IMR-90 (cell line): Measurements from ENCODE around the gene NUP98. TPM values are rescaled to one million over a fixed set of nuclear protein-coding genes. Genes with fewer than 3 reads are reported as not detected.

Source experiments
- ATAC-seq: fragments of 200-7000 bp; cut with Tn5 transposase; 2 replicates; pipeline ENCODE4 v1.9.1; 2020; ENCODE audit warnings: low read depth, mild to moderate bottlenecking, moderate library complexity
- BruUV-seq: library from RNA; stranded (reverse); fragments of 400-500 nt; replicated peaks from 2 replicates; lab custom pipeline; 2021; lab: Mats Ljungman, UMichigan
- CTCF ChIA-PET: fragments of 300-600 bp; formaldehyde crosslinking; extraction: SDS; loops from one replicate; lab custom pipeline; 2021; ENCODE audit warnings: antibody characterized with exemption; lab: Yijun Ruan, JAX
- POLR2A ChIA-PET: fragments of 300-600 bp; sonication (Branson Sonifier 250); formaldehyde crosslinking; loops from one replicate; lab custom pipeline; 2022; ENCODE audit warnings: antibody characterized with exemption; ENCODE audit not compliant: unreplicated experiment; lab: Charles Lee
- DNase-seq: peaks from one replicate; pipeline ENCODE4 v3.0.0; 2013
- H2AFZ ChIP-seq: replicated peaks from 2 replicates; pipeline ENCODE3; 2013; ENCODE audit warnings: low read length, mild to moderate bottlenecking; ENCODE audit not compliant: poor library complexity
- H2AK5ac ChIP-seq: 2 replicates; pipeline ENCODE4 v1.6.1; 2013; ENCODE audit warnings: low read depth, low read length, inconsistent platforms
- H2AK9ac ChIP-seq: replicated peaks from 2 replicates; pipeline ENCODE3; 2013; ENCODE audit warnings: mild to moderate bottlenecking, low read depth, low read length, moderate library complexity; ENCODE audit not compliant: poor library complexity
- H2BK120ac ChIP-seq: 2 replicates; pipeline ENCODE4 v1.6.1; 2013; ENCODE audit warnings: low read depth, low read length, inconsistent platforms
- H2BK15ac ChIP-seq: 3 replicates; pipeline ENCODE4 v1.6.1; 2013; ENCODE audit warnings: low read depth, low read length, inconsistent platforms
- H2BK20ac ChIP-seq: 2 replicates; pipeline ENCODE4 v1.6.1; 2013; ENCODE audit warnings: low read depth, mild to moderate bottlenecking, inconsistent platforms, low read length, moderate library complexity
- H2BK5ac ChIP-seq: 2 replicates; pipeline ENCODE4 v1.6.1; 2013; ENCODE audit warnings: mild to moderate bottlenecking, low read depth, low read length, inconsistent platforms; ENCODE audit not compliant: poor library complexity, severe bottlenecking
- H3K14ac ChIP-seq: replicated peaks from 2 replicates; pipeline ENCODE4 v1.6.1; 2013; ENCODE audit warnings: low read depth, low read length, inconsistent platforms
- H3K18ac ChIP-seq: 2 replicates; pipeline ENCODE4 v1.6.1; 2013; ENCODE audit warnings: low read depth, low read length, control low read depth
- H3K23ac ChIP-seq: 2 replicates; pipeline ENCODE4 v1.6.1; 2013; ENCODE audit warnings: low read depth, low read length, inconsistent platforms
- H3K27ac ChIP-seq: 2 replicates; pipeline ENCODE4 v1.5.1; 2013; ENCODE audit warnings: mild to moderate bottlenecking, control low read depth, low read length; ENCODE audit not compliant: insufficient read depth
- H3K27me3 ChIP-seq: 2 replicates; pipeline ENCODE4 v1.6.1; 2013; ENCODE audit warnings: low read length; ENCODE audit not compliant: control insufficient read depth, insufficient read depth
- H3K36me3 ChIP-seq: 2 replicates; pipeline ENCODE4 v1.6.1; 2013; ENCODE audit warnings: low read length, mixed read lengths; ENCODE audit not compliant: control insufficient read depth, insufficient read depth
- H3K4ac ChIP-seq: 2 replicates; pipeline ENCODE4 v1.6.1; 2013; ENCODE audit warnings: low read depth, low read length, inconsistent platforms
- H3K4me1 ChIP-seq: 2 replicates; pipeline ENCODE4 v1.6.1; 2013; ENCODE audit warnings: low read length, mixed read lengths; ENCODE audit not compliant: control insufficient read depth, insufficient read depth
- H3K4me2 ChIP-seq: 2 replicates; pipeline ENCODE4 v1.6.1; 2013; ENCODE audit warnings: low read depth, mild to moderate bottlenecking, control low read depth, low read length, moderate library complexity
- H3K4me3 ChIP-seq: 2 replicates; pipeline ENCODE4 v1.5.1; 2013; ENCODE audit warnings: low read depth, mild to moderate bottlenecking, control low read depth, low read length, moderate library complexity; ENCODE audit not compliant: insufficient read depth
- H3K56ac ChIP-seq: 2 replicates; pipeline ENCODE4 v1.6.1; 2013; ENCODE audit warnings: low read length, inconsistent platforms; ENCODE audit not compliant: insufficient read depth; ENCODE audit errors: extremely low read depth
- H3K79me1 ChIP-seq, 2 experiments: 2 replicates each; pipeline ENCODE4 v1.6.1; 2013; ENCODE audit warnings: low read length in 2 of 2, inconsistent platforms in 1 of 2, low read depth in 1 of 2
- H3K9ac ChIP-seq: 2 replicates; pipeline ENCODE4 v1.6.1; 2013; ENCODE audit warnings: low read depth, low read length, control low read depth
- H3K9me1 ChIP-seq: 2 replicates; pipeline ENCODE4 v1.6.1; 2013; ENCODE audit warnings: low read length, inconsistent platforms; ENCODE audit not compliant: insufficient read depth
- H3K9me3 ChIP-seq: 2 replicates; pipeline ENCODE4 v1.6.1; 2013; ENCODE audit warnings: low read length; ENCODE audit not compliant: control insufficient read depth, insufficient read depth
- H4K20me1 ChIP-seq: 2 replicates; pipeline ENCODE4 v1.6.1; 2013; ENCODE audit warnings: low read length, inconsistent platforms; ENCODE audit not compliant: insufficient read depth
- H4K5ac ChIP-seq: 2 replicates; pipeline ENCODE4 v1.6.1; 2013; ENCODE audit warnings: mild to moderate bottlenecking, low read depth, low read length, control low read depth
- H4K8ac ChIP-seq, 2 experiments: 2 replicates each; pipeline ENCODE4 v1.6.1; 2013; ENCODE audit warnings: low read depth in 2 of 2, low read length in 2 of 2, control low read depth in 1 of 2, inconsistent platforms in 1 of 2
- H4K91ac ChIP-seq: 2 replicates; pipeline ENCODE4 v1.6.1; 2013; ENCODE audit warnings: low read depth, low read length, inconsistent platforms; ENCODE audit not compliant: insufficient read depth
- CEBPB ChIP-seq: IDR thresholded peaks from 2 replicates; pipeline ENCODE4 v1.6.1; 2012; ENCODE audit warnings: low read depth, low read length, improper control_type of control experiment
- CHD1 ChIP-seq: IDR thresholded peaks from 2 replicates; pipeline ENCODE4 v1.6.1; 2012; ENCODE audit warnings: low read depth, low read length, improper control_type of control experiment
- CTCF ChIP-seq: conservative IDR thresholded peaks from 2 replicates; pipeline ENCODE4 v1.5.1; 2012; ENCODE audit warnings: mild to moderate bottlenecking, low read depth, low read length, improper control_type of control experiment
- ELK1 ChIP-seq: fragments of 150-350 bp; IDR thresholded peaks from 2 replicates; pipeline ENCODE4 v1.6.1; 2016; ENCODE audit warnings: low read depth, mild to moderate bottlenecking, low read length, moderate library complexity, borderline replicate concordance
- FOS ChIP-seq: fragments of 150-350 bp; IDR thresholded peaks from 2 replicates; pipeline ENCODE4 v1.6.1; 2016; ENCODE audit warnings: low read depth, low read length
- MAFK ChIP-seq: IDR thresholded peaks from 2 replicates; pipeline ENCODE4 v1.6.1; 2012; ENCODE audit warnings: low read depth, low read length, improper control_type of control experiment
- MAZ ChIP-seq: IDR thresholded peaks from 2 replicates; pipeline ENCODE4 v1.6.1; 2012; ENCODE audit warnings: low read depth, mild to moderate bottlenecking, low read length, improper control_type of control experiment, moderate library complexity, borderline replicate concordance
- POLR2A ChIP-seq: IDR thresholded peaks from 2 replicates; pipeline ENCODE4 v1.6.1; 2012; ENCODE audit warnings: mild to moderate bottlenecking, low read depth, low read length
- RCOR1 ChIP-seq: IDR thresholded peaks from 2 replicates; pipeline ENCODE4 v1.6.1; 2012; ENCODE audit warnings: mild to moderate bottlenecking, low read length, improper control_type of control experiment; ENCODE audit not compliant: insufficient replicate concordance
- RFX5 ChIP-seq: IDR thresholded peaks from 2 replicates; pipeline ENCODE4 v1.8.0; 2012; ENCODE audit warnings: low read depth, mild to moderate bottlenecking, low read length, moderate library complexity
- SMC3 ChIP-seq: fragments of 150-350 bp; IDR thresholded peaks from 2 replicates; pipeline ENCODE4 v1.6.1; 2016; ENCODE audit warnings: low read depth, mild to moderate bottlenecking, antibody characterized with exemption, low read length, moderate library complexity
- WGBS, 2 experiments: methylation state at CpG; one replicate each; pipeline versions ENCODE4 v1.1.5 to v1.1.7; 2013; ENCODE audit warnings: missing lambda C conversion rate in 2 of 2; ENCODE audit not compliant: insufficient read length in 1 of 2; ENCODE audit errors: extremely low coverage in 2 of 2; 5-methylcytosine and 5-hydroxymethylcytosine counted together
- dilution Hi-C: fragments of 300-500 bp; cut with HindIII; formaldehyde crosslinking; loops from one replicate; pipeline ENCODE4 v1.14.3; 2018; ENCODE audit warnings: low sequenced_read_pairs; ENCODE audit not compliant: unreplicated experiment
- in situ Hi-C: fragments of 300-500 bp; cut with MboI; formaldehyde crosslinking; loops from 3 replicates; pipeline ENCODE4 v1.14.3; 2019; ENCODE audit warnings: low sequenced_read_pairs, inconsistent platforms, mixed read lengths
- intact Hi-C: fragments of 100-400 bp; cut with micrococcal nuclease; formaldehyde crosslinking; loops from 2 replicates; pipeline ENCODE4 v1.10.0; 2022
- polyA plus RNA-seq, 3 experiments: library from polyadenylated mRNA; depleted of rRNA; stranded (reverse); fragments of >200 nt; gene quantifications; 2 replicates each; pipeline ENCODE4 v1.2.3, GENCODE V29; 2012; ENCODE audit warnings: low replicate concordance in 1 of 3
- total RNA-seq: library from RNA; depleted of rRNA; stranded (reverse); fragments of >200 nt; gene quantifications from 2 replicates; pipeline ENCODE4 v1.2.3, GENCODE V29; 2012

Gene NUP98
- total and polyA plus RNA-seq, 2 of the 4 experiments (the other 2 are of a cell fraction), result 103 to 138 TPM

DNA sequence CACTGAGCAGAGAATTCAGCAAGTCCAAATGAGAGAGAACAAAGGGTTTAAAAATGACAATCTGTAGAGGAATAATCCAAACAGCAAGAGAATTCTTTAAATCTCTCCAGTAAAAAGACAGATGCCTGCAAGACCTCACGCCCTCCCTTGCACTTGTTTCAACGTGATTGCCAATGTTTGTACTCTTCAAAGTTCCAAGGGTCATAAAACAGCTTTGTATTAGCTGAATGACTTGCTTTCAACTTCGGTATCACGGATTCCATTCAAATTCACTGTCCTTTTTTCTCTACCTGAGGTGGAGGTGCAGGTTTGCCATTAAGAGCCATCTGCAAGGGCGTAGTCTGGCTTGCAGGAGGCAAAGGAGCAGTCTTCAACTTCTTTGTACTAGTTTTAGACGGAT, 85.1 kb downstream of the NUP98 start:
- ChIA-PET POLR2A (no interaction called here), CTCF (no interaction called here)
- H4K5ac ChIP-seq, result no peak overlapping the region
- H3K56ac ChIP-seq, result no peak overlapping the region
- in situ Hi-C loops (no loop called here), intact Hi-C loops (no loop called here), dilution Hi-C loops (no loop called here)
- H2AK9ac ChIP-seq, result no peak overlapping the region
- WGBS, 2 experiments, result no CpG with 5 or more reads among the region's 6 CpGs
- no peak overlapping the region for H4K91ac ChIP-seq
- H3K4me3 ChIP-seq, result no peak overlapping the region
- no peaks in the 10 kb centered on the region for H3K9me3 ChIP-seq
- no peak overlapping the region for H3K4ac ChIP-seq
- H3K14ac ChIP-seq, result no peak overlapping the region
- no TSS peak for BruUV-seq
- H3K27ac ChIP-seq, result no peak overlapping the region
- H2BK5ac ChIP-seq, result no peak overlapping the region
- no peak for ATAC-seq
- peaks cover 3% of the 10 kb centered on the region for H3K4me1 ChIP-seq
- no peak overlapping the region for H3K23ac ChIP-seq
- no peak for TF ChIP-seq CHD1
- TF ChIP-seq CTCF, result no peak
- TF ChIP-seq MAZ, result no peak
- TF ChIP-seq FOS, result no peak
- TF ChIP-seq RFX5, result no peak
- no peak for TF ChIP-seq POLR2A
- no peak for TF ChIP-seq RCOR1
- TF ChIP-seq CEBPB, result no peak
- no peak for TF ChIP-seq ELK1
- TF ChIP-seq SMC3, result no peak
- TF ChIP-seq MAFK, result no peak
- H2AFZ ChIP-seq, result no peak overlapping the region
- no peaks in the 10 kb centered on the region for H3K9me1 ChIP-seq
- peaks cover 28 to 36% of the 10 kb centered on the region in 2 experiments for H3K79me1 ChIP-seq
- no peak overlapping the region for H2AK5ac ChIP-seq
- H2BK15ac ChIP-seq, result no peak overlapping the region
- no peaks in the 10 kb centered on the region for H3K27me3 ChIP-seq
- H3K4me2 ChIP-seq, result no peak overlapping the region
- no peak for DNase-seq
- no peak overlapping the region for H2BK20ac ChIP-seq
- H4K8ac ChIP-seq, result no peak overlapping the region
- H3K18ac ChIP-seq, result no peak overlapping the region
- no peak overlapping the region for H3K9ac ChIP-seq
- no peak overlapping the region for H2BK120ac ChIP-seq
- H4K20me1 ChIP-seq, result 0 out of 2 replicates have a peak, but pooled peaks cover 3% of the 10 kb centered on the region
- peaks cover 33% of the 10 kb centered on the region for H3K36me3 ChIP-seq
